Measurements from ENCODE around the gene DLEC1.

GRCh38 chr3:38018296-38019266 lies 20.4 kb upstream of the DLEC1 start:
- no peak for TF ChIP-seq EZH2phosphoT487 (IDR thresholded peaks at IDR 0.05; ENCODE audit: insufficient read depth, low read depth)
- no peak for TF ChIP-seq EZH2 (IDR thresholded peaks at IDR 0.05; ENCODE audit: insufficient read depth, poor library complexity, severe bottlenecking)
